ENCODE results near the gene CCDC68.

The CCDC68 gene

DNA sequence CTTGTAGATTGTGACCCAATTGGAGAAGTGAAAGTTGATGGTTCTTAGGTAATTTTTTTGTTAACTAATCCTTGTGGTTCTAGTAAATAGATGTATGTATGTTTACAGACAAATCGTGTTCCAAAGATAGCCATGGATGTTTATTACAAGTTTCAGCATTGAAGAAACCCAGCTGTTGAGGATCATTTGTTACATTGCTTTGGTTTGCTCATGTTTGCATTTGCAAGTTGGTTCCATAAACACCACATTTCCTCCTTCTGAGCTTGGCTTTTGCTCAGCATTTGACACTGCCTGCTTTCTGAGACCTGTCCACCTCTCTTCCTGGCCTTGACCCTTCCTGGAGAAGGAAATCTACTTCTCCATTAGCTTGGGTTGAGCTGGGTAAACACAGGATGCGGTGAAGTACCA, 1.8 kb upstream of the CCDC68 start:
- DNase-seq (ENCODE audit: low read depth in 2 of 2), result no peak

GRCh38 chr18:54960197-54960596, 936 bp upstream of the CCDC68 start:
- no peak for DNase-seq (ENCODE audit: low read depth in 2 of 2)

DNA sequence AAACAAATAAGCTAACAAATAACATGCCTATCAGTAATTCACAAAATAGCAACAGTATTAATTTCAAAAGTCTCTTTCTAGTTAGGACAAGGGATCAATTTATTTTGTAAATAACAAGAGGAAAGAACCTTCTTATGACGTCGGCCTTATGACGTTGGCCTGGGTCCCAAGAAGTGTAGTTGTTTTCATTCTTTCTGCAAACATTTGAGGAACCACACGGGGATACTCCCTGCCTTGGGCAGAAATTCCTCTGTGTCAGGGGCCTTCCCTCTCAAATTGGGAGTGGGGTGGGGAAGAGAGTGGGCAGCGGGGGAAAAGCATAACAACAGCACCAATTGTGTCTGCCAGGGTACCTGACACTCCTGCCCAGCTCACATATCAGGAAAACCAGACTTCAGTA, 1.3 kb downstream of the CCDC68 start:
- no peak for DNase-seq (ENCODE audit: low read depth in 2 of 2)

GRCh38 chr18:54957296-54957832, 1.9 kb downstream of the CCDC68 start:
- no peak for DNase-seq (ENCODE audit: low read depth in 2 of 2)

DNA sequence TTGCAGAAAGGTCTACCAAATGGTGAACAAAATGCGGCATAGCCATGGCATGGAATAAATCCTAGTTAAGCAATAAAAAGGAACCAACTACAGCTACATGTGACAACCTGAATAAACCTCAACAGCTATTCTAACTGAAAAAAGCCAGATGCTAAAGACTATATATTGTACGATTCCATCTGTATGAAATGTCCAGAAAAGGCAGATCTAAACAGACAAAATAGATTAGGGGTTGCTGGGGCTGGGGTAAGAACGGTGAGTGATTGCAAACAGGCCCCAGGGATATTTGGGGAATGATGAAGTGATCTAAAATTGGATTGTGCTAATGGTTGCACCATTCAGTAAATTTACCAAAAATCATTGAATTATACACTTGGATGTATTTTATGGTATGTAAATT, 2.8 kb downstream of the CCDC68 start:
- no peak for DNase-seq (ENCODE audit: low read depth in 2 of 2)

DNA sequence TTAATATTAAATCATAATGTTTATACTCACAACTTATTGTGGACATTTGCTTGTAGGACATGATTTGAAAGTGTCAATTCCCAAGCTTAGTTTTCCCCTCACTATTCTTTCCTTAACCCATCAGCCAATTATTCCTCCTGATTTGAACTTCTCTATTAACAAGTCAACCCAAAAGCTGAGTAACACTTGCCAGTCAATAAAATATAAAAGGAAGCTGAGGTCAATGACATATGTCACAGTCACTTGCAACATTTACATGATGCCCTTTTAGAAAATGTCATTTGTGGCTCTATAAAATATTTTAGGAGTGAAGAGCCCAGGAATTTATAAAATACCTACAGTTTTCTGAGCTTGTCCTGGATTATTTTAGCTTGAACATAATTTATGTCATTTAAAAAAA, 7.2 kb downstream of the CCDC68 start:
- no peak for DNase-seq (ENCODE audit: low read depth in 2 of 2)

DNA sequence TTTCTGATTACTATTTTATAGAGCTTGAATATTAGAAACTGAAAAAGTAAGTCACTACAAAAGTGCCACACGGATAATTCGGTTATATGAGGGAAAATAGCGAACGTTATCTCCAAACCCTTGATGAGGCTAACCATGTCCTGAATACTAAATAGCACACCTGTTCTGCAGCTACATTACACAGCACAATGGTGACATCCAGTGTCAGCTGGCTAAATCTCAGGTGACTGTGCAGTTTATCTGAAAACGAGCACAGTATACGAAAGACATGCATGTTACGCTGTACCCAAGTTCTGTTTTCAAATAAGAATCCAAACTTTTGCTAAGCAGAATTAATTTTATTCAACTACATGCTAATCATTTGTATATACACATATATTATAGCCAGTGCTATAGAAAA, 9.0 kb downstream of the CCDC68 start:
- DNase-seq (ENCODE audit: low read depth in 2 of 2), result no peak

DNA sequence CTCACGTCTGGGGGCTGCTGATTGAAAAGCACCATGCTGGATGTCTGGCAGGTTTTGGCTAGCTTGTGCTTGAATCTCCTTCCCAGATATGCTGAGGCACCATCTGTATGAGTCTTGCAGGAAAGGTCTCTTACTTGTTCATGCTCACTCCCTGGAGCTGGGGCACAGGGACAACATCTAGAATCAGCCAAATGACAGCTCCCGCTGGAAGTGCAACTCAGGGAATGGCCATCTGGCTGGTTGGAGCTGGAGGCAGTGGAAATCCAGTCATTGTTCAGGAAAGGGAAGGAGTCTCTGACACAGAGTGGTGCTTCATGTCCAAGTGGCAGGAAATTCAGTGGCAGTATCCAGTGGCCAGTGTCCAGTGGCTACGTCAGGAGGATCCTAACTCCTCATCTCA, 9.7 kb downstream of the CCDC68 start:
- DNase-seq (ENCODE audit: low read depth in 2 of 2), result no peak

GRCh38 chr18:54948350-54948837, 10.9 kb downstream of the CCDC68 start:
- DNase-seq (ENCODE audit: low read depth in 2 of 2), result no peak

DNA sequence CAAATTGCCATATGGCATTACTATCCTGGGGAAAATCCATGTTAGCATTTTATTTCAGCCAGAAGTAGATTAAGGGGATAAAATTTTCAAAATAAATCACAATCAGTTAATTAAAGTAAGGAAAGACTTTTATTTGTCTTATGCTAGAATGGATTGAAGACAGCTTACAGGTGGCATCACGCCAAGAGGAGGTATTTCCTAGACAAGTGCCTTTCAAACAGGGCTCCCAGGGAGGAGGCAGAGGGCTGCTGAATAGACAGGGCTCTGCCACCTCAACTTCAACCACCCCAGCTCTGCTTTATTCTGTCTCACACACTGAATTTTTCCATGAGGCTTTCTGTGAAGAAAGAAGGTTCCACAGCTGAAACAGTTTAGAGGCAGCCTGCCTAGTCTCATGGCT, 12.2 kb downstream of the CCDC68 start:
- no peak for DNase-seq (ENCODE audit: low read depth in 2 of 2)

DNA sequence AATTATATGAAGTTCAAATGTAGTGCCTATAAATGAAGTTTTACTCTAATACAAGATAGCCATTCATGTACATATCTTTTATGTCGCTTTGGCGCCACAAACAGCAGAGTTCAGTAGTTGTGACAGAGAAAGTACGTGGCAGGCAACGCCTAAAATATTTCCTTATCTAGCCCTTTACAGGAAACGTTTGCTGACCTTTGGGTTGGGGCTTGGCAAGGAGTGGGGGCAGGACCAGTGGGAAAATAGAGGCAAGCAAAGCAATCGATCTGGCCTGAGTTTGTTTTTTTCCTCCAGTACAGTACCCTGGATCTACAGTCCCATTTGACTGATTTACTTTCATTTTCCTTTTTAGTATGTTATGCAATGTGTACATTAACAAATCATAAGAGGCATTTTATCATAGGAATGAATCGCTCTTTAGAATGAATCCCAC, 13.1 kb downstream of the CCDC68 start:
- DNase-seq (ENCODE audit: low read depth in 2 of 2), result no peak

DNA sequence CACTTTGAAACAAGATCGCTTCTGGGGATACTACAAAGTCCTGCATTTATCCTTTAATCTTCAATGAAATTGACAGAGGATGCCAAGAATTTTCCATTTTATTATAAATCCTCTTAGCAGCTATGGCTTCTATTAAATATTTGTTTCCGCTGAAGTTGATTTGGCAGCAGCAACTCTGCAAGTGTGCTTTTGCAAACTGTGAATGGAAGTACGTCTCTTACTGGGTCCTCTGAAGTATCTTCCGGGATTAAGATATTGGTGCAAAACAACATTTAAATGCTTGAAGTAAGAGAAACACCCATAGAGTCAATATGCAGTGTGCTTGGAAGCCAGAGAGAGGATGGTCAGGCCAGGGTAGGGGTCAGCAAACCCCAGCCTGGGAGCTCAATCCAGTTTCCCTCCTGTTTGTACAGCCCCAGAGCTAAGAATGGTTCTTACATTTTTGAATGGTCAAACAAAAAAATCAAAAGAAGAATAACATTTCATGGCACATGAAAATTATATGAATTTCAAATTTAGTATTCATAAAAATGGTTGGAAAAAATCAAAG, 13.6 kb downstream of the CCDC68 start:
- no peak for DNase-seq (ENCODE audit: low read depth in 2 of 2)

DNA sequence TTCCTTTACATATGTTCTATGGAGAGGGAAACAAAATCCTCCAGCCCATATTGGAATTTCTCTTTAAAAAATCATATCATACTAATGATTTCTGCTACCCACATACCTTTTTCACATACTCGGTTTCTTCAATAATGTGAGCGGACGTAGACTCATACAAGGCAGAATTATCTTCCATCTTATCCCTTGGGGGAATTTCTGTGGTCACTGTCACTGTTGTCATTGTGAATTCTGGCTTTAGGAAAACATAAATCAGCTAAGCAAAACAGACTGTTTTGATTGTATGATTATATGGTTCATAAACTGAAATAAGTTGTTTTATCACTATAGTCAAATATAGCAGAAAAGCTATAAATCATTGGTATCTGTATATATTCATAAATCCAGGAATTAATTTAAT, 16.7 kb downstream of the CCDC68 start:
- no peak for DNase-seq (ENCODE audit: low read depth in 2 of 2)

DNA sequence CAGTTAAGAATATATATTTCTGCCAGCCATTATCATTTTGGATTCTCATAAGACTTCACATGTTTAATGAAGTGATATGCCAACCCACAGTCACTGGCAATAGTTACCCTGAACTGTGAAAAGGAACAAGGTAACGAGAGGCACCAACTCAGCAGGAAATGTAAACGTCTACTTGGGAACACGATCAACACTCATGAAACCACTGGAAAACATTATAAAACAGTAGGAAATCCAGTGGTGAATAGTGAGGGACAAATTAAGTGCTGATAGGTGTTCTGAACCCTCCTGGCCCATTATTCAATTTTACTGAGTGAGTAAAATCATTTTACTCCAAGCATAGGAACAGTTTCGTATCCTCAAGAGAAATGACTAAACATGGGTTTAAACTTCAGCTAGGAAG, 17.1 kb downstream of the CCDC68 start:
- no peak for DNase-seq (ENCODE audit: low read depth in 2 of 2)

DNA sequence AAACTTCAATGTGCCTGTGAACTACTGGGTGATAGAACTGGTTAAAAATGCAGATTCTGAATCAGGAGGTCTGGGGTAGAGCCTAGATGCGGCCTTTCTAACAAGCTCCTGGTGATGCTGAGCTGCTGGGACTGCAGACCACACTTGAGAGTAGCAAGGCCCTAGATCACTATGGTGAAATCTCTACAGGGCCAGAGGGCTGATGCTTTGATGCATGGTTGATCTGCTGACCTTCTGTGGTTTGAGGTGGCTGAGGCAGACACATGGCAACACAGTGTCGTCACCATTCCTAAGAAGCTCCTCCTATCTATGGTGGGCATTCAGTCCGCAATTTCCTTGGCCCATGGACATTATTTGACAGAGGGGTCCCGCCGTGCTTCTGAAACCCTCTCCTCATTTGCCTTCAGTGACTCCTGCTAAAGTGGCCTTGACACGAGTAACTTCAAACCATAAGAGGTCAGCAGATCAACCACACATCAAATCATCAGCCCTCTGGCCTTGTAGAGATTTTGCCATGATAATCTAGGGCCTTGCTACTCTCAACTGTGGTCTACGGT, 19.8 kb downstream of the CCDC68 start:
- no peak for DNase-seq (ENCODE audit: low read depth in 2 of 2)

DNA sequence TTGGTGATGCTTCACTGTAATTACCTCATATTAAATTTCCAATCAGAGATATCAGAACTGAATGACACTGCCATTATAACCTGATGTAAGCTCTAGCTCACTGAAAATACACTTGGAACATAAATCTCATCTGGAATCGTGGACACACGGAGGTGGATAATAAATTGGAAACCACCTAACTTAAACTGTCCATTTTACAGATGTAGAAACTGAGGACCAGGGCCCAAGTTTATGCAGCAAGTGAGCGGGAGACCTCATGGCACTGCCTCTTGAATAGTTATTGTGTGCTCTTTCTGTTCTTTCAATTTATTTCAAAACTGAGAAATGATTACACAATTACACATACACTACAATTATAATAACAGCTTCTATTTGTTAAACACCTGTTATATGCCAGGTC, 20.8 kb downstream of the CCDC68 start:
- DNase-seq (ENCODE audit: low read depth in 2 of 2), result no peak

GRCh38 chr18:54932472-54932871, 26.8 kb downstream of the CCDC68 start:
- no peak for DNase-seq (ENCODE audit: low read depth in 2 of 2)

- no peak for DNase-seq (ENCODE audit: low read depth in 2 of 2)
These were observed 28.1 kb downstream of the CCDC68 start for GRCh38 chr18:54931152-54931551.

DNA sequence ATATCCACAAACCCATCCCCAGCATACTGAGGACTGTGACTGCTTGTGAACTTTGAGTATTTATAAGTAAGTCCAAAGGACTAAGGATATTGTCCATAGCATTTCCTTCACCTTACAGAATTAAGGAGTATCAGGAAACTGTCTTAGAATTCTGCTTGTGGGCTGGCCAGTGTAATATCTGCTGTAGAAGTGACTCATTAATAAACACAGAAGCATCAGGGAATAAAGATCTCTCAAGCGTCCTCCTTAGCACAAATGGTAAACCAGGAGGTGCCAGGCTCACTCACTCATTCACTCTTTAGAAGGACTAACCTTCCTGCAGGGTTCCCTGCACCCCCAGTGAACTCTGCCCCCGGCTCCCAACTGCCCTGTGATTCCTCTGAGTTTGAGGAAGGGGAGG, 31.0 kb downstream of the CCDC68 start:
- DNase-seq (ENCODE audit: low read depth in 2 of 2), result no peak

DNA sequence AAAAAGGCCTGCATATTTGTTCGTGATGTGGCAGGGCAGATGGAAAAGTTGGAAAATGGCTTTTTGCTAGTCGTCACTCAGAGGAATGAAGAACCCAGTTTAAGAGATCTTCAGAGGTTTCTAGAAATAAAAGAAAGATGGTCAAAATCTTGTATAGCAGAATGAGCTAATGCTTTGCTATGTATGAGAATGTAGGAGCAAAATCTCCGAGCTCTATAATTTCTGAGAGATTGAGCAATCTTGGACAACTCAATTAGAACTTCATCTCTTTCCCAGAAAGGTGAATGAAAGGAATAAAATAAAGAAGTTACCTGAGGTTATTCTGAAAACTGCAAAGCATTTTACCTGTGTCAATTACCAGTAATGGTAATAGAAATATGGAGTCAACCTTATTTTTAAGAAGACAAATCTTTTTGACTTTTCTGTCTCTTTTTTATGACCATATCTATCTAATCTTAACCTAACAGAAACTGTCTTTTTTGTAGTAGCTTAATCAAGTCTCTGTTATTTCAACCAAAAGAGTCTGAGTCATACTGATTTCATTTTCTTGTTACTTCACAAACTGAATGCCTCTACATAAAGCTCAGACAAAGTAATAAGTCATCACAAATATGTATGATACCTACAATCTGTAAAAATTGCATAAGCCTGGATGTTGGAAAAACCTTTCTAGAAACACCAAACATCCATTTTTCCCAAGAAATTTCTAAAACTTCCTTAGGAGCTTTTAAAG, 32.5 kb downstream of the CCDC68 start:
- DNase-seq (ENCODE audit: low read depth in 2 of 2), result no peak

DNA sequence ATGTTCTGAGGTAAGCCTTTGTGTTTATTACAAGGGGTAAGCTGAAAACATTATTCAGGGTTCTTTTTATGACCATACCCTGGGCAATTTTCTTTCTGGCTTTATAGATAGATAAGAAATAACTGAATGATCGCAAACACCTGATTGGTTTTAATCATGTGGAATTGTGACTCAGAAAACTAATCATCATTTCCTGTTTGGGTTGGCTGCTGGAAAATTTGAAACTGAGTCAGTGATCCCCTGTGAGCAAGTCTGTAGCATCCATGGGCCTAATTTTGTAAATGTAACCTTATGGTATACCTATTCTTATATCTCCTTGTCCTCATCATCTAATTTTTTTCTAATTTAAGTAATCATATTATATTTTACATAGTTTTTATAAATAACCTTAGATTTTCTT, 34.3 kb downstream of the CCDC68 start:
- no peak for DNase-seq (ENCODE audit: low read depth in 2 of 2)

DNA sequence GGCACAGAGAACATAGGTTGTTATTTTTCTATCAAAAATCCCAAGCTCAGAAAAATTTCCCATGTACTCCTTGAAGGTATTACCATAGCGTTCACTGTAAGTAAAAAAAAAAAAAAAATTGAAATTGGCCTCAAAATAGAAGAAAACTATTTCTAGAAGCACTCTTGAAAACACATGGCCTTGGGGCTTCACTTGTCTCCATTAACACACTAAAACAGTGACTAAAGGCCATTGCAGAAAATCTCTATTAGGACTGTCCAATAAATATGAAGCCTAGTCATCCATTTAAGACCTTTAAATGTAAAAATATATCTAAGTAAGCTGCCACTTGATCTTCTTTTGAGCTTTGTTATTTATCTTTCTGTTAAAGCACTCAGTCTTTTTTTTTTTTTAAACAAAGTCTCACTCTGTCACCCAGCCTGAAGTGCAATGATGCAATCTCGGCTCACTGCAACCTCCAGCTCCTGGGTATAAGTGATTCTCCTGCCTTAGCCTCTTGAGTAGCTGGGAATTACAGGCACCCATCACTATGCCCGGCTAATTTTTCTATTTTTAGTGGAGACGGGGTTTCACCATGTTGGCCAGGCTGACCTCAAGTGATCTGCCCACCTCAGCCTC, 35.8 kb downstream of the CCDC68 start:
- DNase-seq (ENCODE audit: low read depth in 2 of 2), result no peak

DNA sequence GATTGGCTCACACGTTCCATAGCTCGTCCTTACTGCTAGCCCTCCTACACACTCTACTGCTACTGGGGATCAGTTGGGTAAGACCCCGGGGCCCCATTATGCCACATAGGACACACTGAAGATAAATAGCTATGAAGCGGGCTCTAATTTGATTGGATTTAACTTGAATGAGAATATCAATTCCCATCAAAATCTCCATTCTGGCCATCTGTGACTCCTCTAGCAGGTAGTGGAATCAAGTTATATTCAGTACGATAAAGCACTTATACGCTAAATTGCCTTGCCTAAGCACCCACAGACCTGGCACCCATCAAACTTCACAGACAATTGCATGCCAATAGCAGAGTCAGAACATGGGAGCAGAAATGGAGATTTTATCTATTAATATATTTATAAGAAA, 39.8 kb downstream of the CCDC68 start:
- DNase-seq (ENCODE audit: low read depth in 2 of 2), result no peak

Measured in stimulated activated CD8-positive, alpha-beta memory T cell treated with anti-CD3 and anti-CD28 coated beads, Interleukin-7, amount 100 ng/mL, for 4 hours (primary cell).